Peyer's patch (tissue), 4 donors: ENCODE measurements around the gene FAM20A.

Source experiments
- POLR2A ChIP-seq, 2 donors: fragments of 450-650 bp; IDR thresholded peaks; one replicate each; pipeline ENCODE4 v1.5.1; 2017; ENCODE audit warnings: antibody characterized with exemption in 2 of 2, mild to moderate bottlenecking in 2 of 2, moderate library complexity in 2 of 2
- TF ChIP-seq, protein P1 (sequence below), 6 experiments: fragments of 450-650 bp in 4 of 6; fragments of 200-600 bp in 2 of 6; sonication (generic) in 1 of 6; IDR thresholded peaks; one replicate each; pipeline ENCODE4 v1.5.1; 2017 to 2019; ENCODE audit warnings: antibody characterized with exemption in 6 of 6, mild to moderate bottlenecking in 3 of 6, moderate library complexity in 1 of 6

DNA sequence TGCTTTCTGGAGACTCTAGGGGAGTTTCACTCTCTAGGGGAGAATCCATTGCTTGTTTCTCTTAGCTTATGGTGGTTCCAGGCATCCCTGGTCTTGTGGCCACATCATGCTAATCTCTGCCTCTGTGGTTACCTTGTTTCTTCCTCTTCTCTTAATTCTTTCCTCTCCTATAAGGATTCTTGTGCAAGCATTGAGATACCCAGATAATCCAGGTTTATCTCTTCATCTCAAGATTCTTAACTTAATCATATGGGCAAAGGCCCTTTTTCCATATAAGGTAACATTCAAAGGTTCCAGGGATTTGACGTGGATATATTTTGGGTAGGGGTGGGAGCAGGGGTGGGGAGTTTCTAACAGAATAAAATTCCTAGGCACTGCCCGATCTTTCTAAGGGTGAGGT, 32.6 kb downstream of the FAM20A start:
- no peak for TF ChIP-seq POLR2A (IDR thresholded peaks at IDR 0.05)
- TF ChIP-seq, protein P1, sequence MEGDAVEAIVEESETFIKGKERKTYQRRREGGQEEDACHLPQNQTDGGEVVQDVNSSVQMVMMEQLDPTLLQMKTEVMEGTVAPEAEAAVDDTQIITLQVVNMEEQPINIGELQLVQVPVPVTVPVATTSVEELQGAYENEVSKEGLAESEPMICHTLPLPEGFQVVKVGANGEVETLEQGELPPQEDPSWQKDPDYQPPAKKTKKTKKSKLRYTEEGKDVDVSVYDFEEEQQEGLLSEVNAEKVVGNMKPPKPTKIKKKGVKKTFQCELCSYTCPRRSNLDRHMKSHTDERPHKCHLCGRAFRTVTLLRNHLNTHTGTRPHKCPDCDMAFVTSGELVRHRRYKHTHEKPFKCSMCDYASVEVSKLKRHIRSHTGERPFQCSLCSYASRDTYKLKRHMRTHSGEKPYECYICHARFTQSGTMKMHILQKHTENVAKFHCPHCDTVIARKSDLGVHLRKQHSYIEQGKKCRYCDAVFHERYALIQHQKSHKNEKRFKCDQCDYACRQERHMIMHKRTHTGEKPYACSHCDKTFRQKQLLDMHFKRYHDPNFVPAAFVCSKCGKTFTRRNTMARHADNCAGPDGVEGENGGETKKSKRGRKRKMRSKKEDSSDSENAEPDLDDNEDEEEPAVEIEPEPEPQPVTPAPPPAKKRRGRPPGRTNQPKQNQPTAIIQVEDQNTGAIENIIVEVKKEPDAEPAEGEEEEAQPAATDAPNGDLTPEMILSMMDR (IDR thresholded peaks at IDR 0.05): no peak
